Smooth muscle cell (in vitro differentiated cells): ENCODE measurements around the gene ZSCAN1. TPM values are rescaled to one million over a fixed set of nuclear protein-coding genes. Genes with fewer than 3 reads are reported as not detected.

Source experiments
- DNase-seq: peaks from one replicate; lab custom pipeline; 2025; ENCODE audit not compliant: unreplicated experiment; lab: John Stamatoyannopoulos, UW
- H2AFZ ChIP-seq: fragments of 200-600 bp; sonication (generic); 2 replicates; pipeline ENCODE4 v1.6.0; 2016; ENCODE audit warnings: antibody characterized with exemption, low read depth, mild to moderate bottlenecking
- H3F3A ChIP-seq: fragments of 200-600 bp; sonication (generic); 2 replicates; pipeline ENCODE4 v1.6.0; 2017; ENCODE audit warnings: antibody characterized with exemption, low read depth
- H3K27ac ChIP-seq: fragments of 200-600 bp; sonication (generic); 2 replicates; pipeline ENCODE4 v1.5.1; 2016; ENCODE audit warnings: low read depth, mild to moderate bottlenecking
- H3K27me3 ChIP-seq: fragments of 200-600 bp; sonication (generic); 2 replicates; pipeline ENCODE4 v1.6.1; 2016; ENCODE audit warnings: low read depth, mild to moderate bottlenecking
- H3K36me3 ChIP-seq: fragments of 200-600 bp; sonication (generic); 2 replicates; pipeline ENCODE4 v1.5.1; 2016; ENCODE audit warnings: low read depth
- H3K4me1 ChIP-seq: fragments of 200-600 bp; sonication (generic); 2 replicates; pipeline ENCODE4 v1.5.1; 2016; ENCODE audit warnings: low read depth
- H3K4me2 ChIP-seq: fragments of 200-600 bp; sonication (generic); 2 replicates; pipeline ENCODE4 v1.6.0; 2016; ENCODE audit warnings: mild to moderate bottlenecking
- H3K4me3 ChIP-seq: fragments of 200-600 bp; sonication (generic); 2 replicates; pipeline ENCODE4 v1.5.1; 2016; ENCODE audit warnings: mild to moderate bottlenecking
- H3K79me2 ChIP-seq: fragments of 200-600 bp; sonication (generic); 2 replicates; pipeline ENCODE4 v1.6.0; 2016; ENCODE audit warnings: low read depth, mild to moderate bottlenecking
- H3K9ac ChIP-seq: fragments of 200-600 bp; sonication (generic); 2 replicates; pipeline ENCODE4 v1.6.0; 2016; ENCODE audit warnings: low read depth
- H3K9me3 ChIP-seq: fragments of 200-600 bp; sonication (generic); replicated peaks from 2 replicates; pipeline ENCODE4 v1.5.1; 2016; ENCODE audit warnings: low read depth
- H4K20me1 ChIP-seq: fragments of 200-600 bp; sonication (generic); 2 replicates; pipeline ENCODE4 v1.6.0; 2016; ENCODE audit warnings: low read depth
- CTCF ChIP-seq: fragments of 200-600 bp; sonication (generic); IDR thresholded peaks from 2 replicates; pipeline ENCODE4 v1.5.1; 2017; ENCODE audit warnings: borderline replicate concordance, mild to moderate bottlenecking, antibody characterized with exemption; ENCODE audit not compliant: insufficient read depth, poor library complexity, severe bottlenecking
- WGBS: methylation state at CpG from one replicate; pipeline ENCODE4 v1.1.7; 2016; ENCODE audit warnings: low lambda C conversion rate; 5-methylcytosine and 5-hydroxymethylcytosine counted together
- polyA plus RNA-seq: library from polyadenylated mRNA; unstranded; fragments of >200 nt; fragmentation: Nextera tagmentation; extraction: Ambion mirVana; gene quantifications from 2 replicates; pipeline ENCODE4 v1.2.1, GENCODE V29; 2016
- total RNA-seq: library from RNA; depleted of rRNA; stranded (reverse); fragments of >200 nt; gene quantifications from 2 replicates; pipeline ENCODE4 v1.2.3, GENCODE V29; 2014

Gene ZSCAN1
- total and polyA plus RNA-seq, 2 experiments from 2014 or later, result 0.94 TPM; not detected in 1

GRCh38 chr19:58060231-58060630 lies 26.4 kb downstream of the ZSCAN1 start:
- 97% methylated on average over 22 of the region's 24 CpGs for WGBS
- no peaks in the 10 kb centered on the region for H4K20me1 ChIP-seq
- no peaks in the 10 kb centered on the region for H3K79me2 ChIP-seq
- no peaks in the 10 kb centered on the region for H3K4me1 ChIP-seq
- no peak overlapping the region for H3K9ac ChIP-seq
- no peaks in the 10 kb centered on the region for H3F3A ChIP-seq
- peaks cover 8% of the 10 kb centered on the region for H3K9me3 ChIP-seq
- TF ChIP-seq CTCF, result no peak
- peaks cover 18% of the 10 kb centered on the region for H3K36me3 ChIP-seq
- H3K4me3 ChIP-seq, result no peak overlapping the region
- H3K27ac ChIP-seq, result no peak overlapping the region
- H3K27me3 ChIP-seq, result no peaks in the 10 kb centered on the region
- no peak for DNase-seq
- H2AFZ ChIP-seq, result no peak overlapping the region
- no peak overlapping the region for H3K4me2 ChIP-seq

GRCh38 chr19:58063712-58064111 lies 29.9 kb downstream of the ZSCAN1 start:
- H3K9me3 ChIP-seq, result peaks cover 28% of the 10 kb centered on the region
- H3K4me3 ChIP-seq, result no peak overlapping the region

GRCh38 chr19:58067240-58067912 lies 33.6 kb downstream of the ZSCAN1 start:
- H3K27ac ChIP-seq, result no peak overlapping the region
- no peaks in the 10 kb centered on the region for H3F3A ChIP-seq
- no peak for TF ChIP-seq CTCF
- no peaks in the 10 kb centered on the region for H3K27me3 ChIP-seq
- no peak overlapping the region for H3K4me3 ChIP-seq
- no peaks in the 10 kb centered on the region for H3K79me2 ChIP-seq
- no peak overlapping the region for H2AFZ ChIP-seq
- no peak overlapping the region for H3K4me2 ChIP-seq
- H3K9ac ChIP-seq, result no peak overlapping the region
- no peak for DNase-seq
- H3K4me1 ChIP-seq, result no peaks in the 10 kb centered on the region
- peaks cover 28% of the 10 kb centered on the region for H3K9me3 ChIP-seq
- peaks cover 33% of the 10 kb centered on the region for H3K36me3 ChIP-seq
- 97% methylated on average over 14 of the region's 15 CpGs for WGBS
- H4K20me1 ChIP-seq, result no peaks in the 10 kb centered on the region

More at GRCh38 chr19:58063712-58064111, 29.9 kb downstream of the ZSCAN1 start:
- Histone ChIP-seq H3F3A (no peaks in the 10 kb centered on the region), H2AFZ (no peak overlapping the region), H3K27me3 (no peaks in the 10 kb centered on the region), H3K9ac (no peak overlapping the region), H3K4me2 (no peak overlapping the region), H4K20me1 (no peaks in the 10 kb centered on the region), H3K27ac (no peak overlapping the region), H3K79me2 (no peaks in the 10 kb centered on the region), H3K4me1 (no peaks in the 10 kb centered on the region), H3K36me3 (peaks cover 33% of the 10 kb centered on the region)
- no peak for TF ChIP-seq CTCF
- WGBS, result 92% methylated on average over 3 of the region's 3 CpGs
- DNase-seq, result no peak

- peaks cover 16% of the 10 kb centered on the region for H3K9me3 ChIP-seq
- H3K4me1 ChIP-seq, result no peaks in the 10 kb centered on the region
- no peak for TF ChIP-seq CTCF
- no peak overlapping the region for H3K4me2 ChIP-seq
- no peak overlapping the region for H3K9ac ChIP-seq
- H3K27me3 ChIP-seq, result no peaks in the 10 kb centered on the region
- no peaks in the 10 kb centered on the region for H3K79me2 ChIP-seq
- 91% methylated on average over 10 of the region's 10 CpGs for WGBS
- DNase-seq, result no peak
- H4K20me1 ChIP-seq, result no peaks in the 10 kb centered on the region
- H3K27ac ChIP-seq, result no peak overlapping the region
- no peaks in the 10 kb centered on the region for H3F3A ChIP-seq
- H3K36me3 ChIP-seq, result no peaks in the 10 kb centered on the region
- H3K4me3 ChIP-seq, result no peak overlapping the region
- H2AFZ ChIP-seq, result no peak overlapping the region
Observed at GRCh38 chr19:58079792-58080191, 46.0 kb downstream of the ZSCAN1 start.
